H1 (cell line): ENCODE results near the gene CA14. TPM values are rescaled to one million over a fixed set of nuclear protein-coding genes. Genes with fewer than 3 reads are reported as not detected.

Experiments used
- CTCF ChIA-PET: fragments of 300-600 bp; sonication (Branson Sonifier 250); formaldehyde crosslinking; loops from one replicate; lab custom pipeline; 2021; ENCODE audit not compliant: partially characterized antibody; lab: Charles Lee
- POLR2A ChIA-PET: fragments of 300-600 bp; sonication (Branson Sonifier 250); formaldehyde crosslinking; loops from one replicate; lab custom pipeline; 2021; ENCODE audit warnings: inconsistent platforms; ENCODE audit not compliant: partially characterized antibody; lab: Charles Lee
- DNase-seq, 2 experiments: peaks; one replicate each; pipeline versions ENCODE4 v3.0.0 to v3.0.0-alpha.2; 2010 to 2022; ENCODE audit warnings: low spot score in 2 of 2, low read depth in 1 of 2, mixed read lengths in 1 of 2
- FAIRE-seq: peaks from 2 replicates; lab custom pipeline; 2011; peaks lifted over from hg19 to GRCh38; lab: Jason Lieb, UNC
- H2AFZ ChIP-seq: 2 replicates; pipeline ENCODE4 v1.8.1; 2012; ENCODE audit warnings: low read length, inconsistent platforms
- H2AK5ac ChIP-seq: 2 replicates; pipeline ENCODE4 v1.6.1; 2013; ENCODE audit warnings: low read depth, low read length
- H2BK120ac ChIP-seq: replicated peaks from 2 replicates; pipeline ENCODE3; 2013; ENCODE audit warnings: low read depth, low read length, inconsistent platforms
- H2BK12ac ChIP-seq: 2 replicates; pipeline ENCODE4 v1.6.1; 2013; ENCODE audit warnings: low read depth, low read length
- H2BK15ac ChIP-seq: 2 replicates; pipeline ENCODE4 v1.6.1; 2013; ENCODE audit warnings: low read length
- H2BK20ac ChIP-seq: 2 replicates; pipeline ENCODE4 v1.6.1; 2013; ENCODE audit warnings: low read length
- H2BK5ac ChIP-seq: 2 replicates; pipeline ENCODE4 v1.6.1; 2013; ENCODE audit warnings: low read depth, low read length
- H3K14ac ChIP-seq: 2 replicates; pipeline ENCODE4 v1.6.1; 2013; ENCODE audit warnings: inconsistent platforms; ENCODE audit not compliant: insufficient read length
- H3K18ac ChIP-seq: 2 replicates; pipeline ENCODE4 v1.6.1; 2013; ENCODE audit warnings: low read length; ENCODE audit errors: extremely low read depth
- H3K23ac ChIP-seq: 2 replicates; pipeline ENCODE4 v1.6.1; 2013; ENCODE audit warnings: inconsistent platforms; ENCODE audit not compliant: insufficient read length
- H3K23me2 ChIP-seq: 2 replicates; pipeline ENCODE4 v1.6.1; 2013; ENCODE audit warnings: low read depth, low read length
- H3K27ac ChIP-seq: 2 replicates; pipeline ENCODE4 v1.6.1; 2011; ENCODE audit warnings: low read depth, low read length, inconsistent platforms
- H3K27me3 ChIP-seq, 4 experiments: replicated peaks in 1 of 4; 1 replicate in 1 of 4; 2 replicates in 3 of 4; pipeline versions ENCODE4 v1.6.1 to v1.8.1; 2011 to 2013; ENCODE audit warnings: low read length in 3 of 4, mild to moderate bottlenecking in 3 of 4, inconsistent platforms in 2 of 4, mixed read lengths in 2 of 4, moderate library complexity in 1 of 4; ENCODE audit not compliant: control insufficient read depth in 3 of 4, insufficient read depth in 3 of 4; ENCODE audit errors: extremely low read depth in 1 of 4
- H3K36me3 ChIP-seq, 4 experiments: 2 replicates each; pipeline versions ENCODE4 v1.6.1 to v1.8.1; 2011 to 2013; ENCODE audit warnings: mild to moderate bottlenecking in 4 of 4, low read length in 3 of 4, moderate library complexity in 2 of 4, control low read depth in 1 of 4, inconsistent platforms in 1 of 4; ENCODE audit not compliant: insufficient read depth in 4 of 4, control insufficient read depth in 2 of 4
- H3K4ac ChIP-seq: replicated peaks from 2 replicates; pipeline ENCODE3; 2013; ENCODE audit warnings: low read length, low read depth, mixed read lengths, inconsistent platforms; ENCODE audit not compliant: insufficient read length
- H3K4me1 ChIP-seq, 4 experiments: replicated peaks in 1 of 4; 1 replicate in 1 of 4; 2 replicates in 3 of 4; pipeline versions ENCODE4 v1.6.1 to v1.8.1; 2011 to 2013; ENCODE audit warnings: low read length in 3 of 4, inconsistent platforms in 2 of 4, mixed read lengths in 1 of 4; ENCODE audit not compliant: insufficient read depth in 4 of 4, control insufficient read depth in 3 of 4
- H3K4me2 ChIP-seq, 2 experiments: 2 replicates each; pipeline versions ENCODE4 v1.6.1 to v1.8.1; 2011 to 2013; ENCODE audit warnings: low read depth in 2 of 2, low read length in 2 of 2, control low read depth in 1 of 2, inconsistent platforms in 1 of 2, mild to moderate bottlenecking in 1 of 2; ENCODE audit not compliant: insufficient read depth in 1 of 2
- H3K4me3 ChIP-seq, 4 experiments: fragments of 200-600, 300-600 bp in 1 of 4; sonication (generic), shearing (Covaris generic), sonication (Bioruptor Twin) in 1 of 4; 2 replicates each; pipeline versions ENCODE4 v1.5.1 to v1.8.1; 2011 to 2016; ENCODE audit warnings: low read length in 4 of 4, low read depth in 3 of 4, control low read depth in 2 of 4, inconsistent platforms in 2 of 4, mild to moderate bottlenecking in 2 of 4, mixed read lengths in 1 of 4, moderate library complexity in 1 of 4; ENCODE audit not compliant: insufficient read depth in 2 of 4; ENCODE audit errors: extremely low read depth in 1 of 4
- H3K56ac ChIP-seq: replicated peaks from 2 replicates; pipeline ENCODE3; 2013; ENCODE audit warnings: low read depth, mild to moderate bottlenecking, mixed read lengths, low read length, inconsistent platforms; ENCODE audit not compliant: insufficient read length
- H3K79me1 ChIP-seq: 2 replicates; pipeline ENCODE4 v1.6.1; 2013; ENCODE audit warnings: low read depth, low read length, control low read depth
- H3K79me2 ChIP-seq, 2 experiments: 2 replicates each; pipeline versions ENCODE4 v1.6.1 to v1.8.1; 2012 to 2013; ENCODE audit warnings: low read length in 2 of 2, mild to moderate bottlenecking in 2 of 2, inconsistent platforms in 1 of 2; ENCODE audit not compliant: insufficient read depth in 2 of 2, control insufficient read depth in 1 of 2
- H3K9ac ChIP-seq, 4 experiments: replicated peaks in 1 of 4; 1 replicate in 1 of 4; 2 replicates in 3 of 4; pipeline versions ENCODE4 v1.6.1 to v1.8.1; 2011 to 2013; ENCODE audit warnings: low read depth in 3 of 4, low read length in 3 of 4, control low read depth in 2 of 4, mild to moderate bottlenecking in 2 of 4, moderate library complexity in 2 of 4, inconsistent platforms in 1 of 4; ENCODE audit errors: extremely low read depth in 1 of 4
- H3K9me3 ChIP-seq, 2 experiments: 2 replicates each; pipeline versions ENCODE4 v1.6.1 to v1.8.1; 2012 to 2013; ENCODE audit warnings: mild to moderate bottlenecking in 2 of 2, moderate library complexity in 2 of 2, control low read depth in 1 of 2, inconsistent platforms in 1 of 2, low read depth in 1 of 2, low read length in 1 of 2, mixed read lengths in 1 of 2; ENCODE audit not compliant: insufficient read depth in 2 of 2
- H4K20me1 ChIP-seq, 2 experiments: replicated peaks in 1 of 2; 2 replicates each; pipeline versions ENCODE3 to v1.8.1; 2011 to 2013; ENCODE audit warnings: inconsistent platforms in 2 of 2, low read length in 2 of 2, mild to moderate bottlenecking in 1 of 2; ENCODE audit not compliant: insufficient read depth in 2 of 2, control insufficient read depth in 1 of 2
- H4K5ac ChIP-seq: 2 replicates; pipeline ENCODE4 v1.6.1; 2013; ENCODE audit warnings: low read length, low read depth, mixed read lengths, inconsistent platforms; ENCODE audit not compliant: insufficient read length
- H4K8ac ChIP-seq: 2 replicates; pipeline ENCODE4 v1.8.0; 2013; ENCODE audit warnings: mild to moderate bottlenecking, moderate library complexity, low read length, inconsistent platforms; ENCODE audit not compliant: insufficient read depth; ENCODE audit errors: extremely low read depth
- H4K91ac ChIP-seq: replicated peaks from 2 replicates; pipeline ENCODE3; 2013; ENCODE audit warnings: low read length, mixed read lengths, inconsistent platforms; ENCODE audit not compliant: insufficient read length
- ASH2L ChIP-seq: fragments of 200-600, 300-600 bp; sonication (generic); IDR thresholded peaks from one replicate; pipeline ENCODE4 v1.7.1; 2017; ENCODE audit warnings: low read length
- ATF3 ChIP-seq: IDR thresholded peaks from 2 replicates; pipeline ENCODE4 v1.6.1; 2011; ENCODE audit warnings: low read depth, mild to moderate bottlenecking, low read length; ENCODE audit not compliant: insufficient read depth
- BACH1 ChIP-seq: IDR thresholded peaks from 2 replicates; pipeline ENCODE4 v1.6.1; 2012; ENCODE audit warnings: low read length, improper control_type of control experiment
- BCL11A ChIP-seq, 2 experiments: IDR thresholded peaks; one replicate each; pipeline ENCODE4 v1.6.1; 2011; ENCODE audit warnings: low read depth in 2 of 2, low read length in 2 of 2, mild to moderate bottlenecking in 2 of 2
- BRCA1 ChIP-seq: IDR thresholded peaks from 2 replicates; pipeline ENCODE4 v1.6.1; 2012; ENCODE audit warnings: low read depth, low read length, improper control_type of control experiment
- CHD2 ChIP-seq: IDR thresholded peaks from 2 replicates; pipeline ENCODE4 v1.6.1; 2012; ENCODE audit warnings: low read length, improper control_type of control experiment
- HDAC2 ChIP-seq, 2 experiments: fragments of 300-600 bp in 1 of 2; sonication (generic) in 1 of 2; IDR thresholded peaks; 2 replicates each; pipeline ENCODE4 v1.6.1; 2011 to 2012; ENCODE audit warnings: low read depth in 2 of 2, low read length in 2 of 2, mild to moderate bottlenecking in 2 of 2, moderate library complexity in 2 of 2, borderline replicate concordance in 1 of 2, inconsistent platforms in 1 of 2
- POLR2AphosphoS5 ChIP-seq: IDR thresholded peaks from 2 replicates; pipeline ENCODE4 v1.6.1; 2011; ENCODE audit warnings: low read depth, low read length
- RFX5 ChIP-seq: IDR thresholded peaks from 2 replicates; pipeline ENCODE4 v1.6.1; 2011; ENCODE audit warnings: low read depth, low read length, improper control_type of control experiment, borderline replicate concordance
- RNF2 ChIP-seq: fragments of 200-900, 300-1000 bp; sonication (generic); IDR thresholded peaks from 2 replicates; pipeline ENCODE4 v1.7.1; 2016; ENCODE audit warnings: borderline replicate concordance, low read depth, mild to moderate bottlenecking, antibody characterized with exemption, low read length; ENCODE audit not compliant: poor library complexity, severe bottlenecking; ENCODE audit errors: missing control alignments
- SRF ChIP-seq: IDR thresholded peaks from 2 replicates; pipeline ENCODE4 v1.6.1; 2011; ENCODE audit warnings: mild to moderate bottlenecking, low read depth, low read length, moderate library complexity
- USF2 ChIP-seq: IDR thresholded peaks from 2 replicates; pipeline ENCODE4 v1.6.1; 2011; ENCODE audit warnings: low read length, improper control_type of control experiment
- WGBS, 2 experiments: shearing (Covaris generic) in 1 of 2; methylation state at CpG; one replicate each; pipeline versions ENCODE4 v1.1.6 to v1.1.7; 2013 to 2015; ENCODE audit warnings: low lambda C conversion rate in 2 of 2, mixed read lengths in 2 of 2, inconsistent platforms in 1 of 2, low coverage in 1 of 2, missing lambda C conversion rate in 1 of 2; ENCODE audit not compliant: insufficient replicate concordance in 2 of 2, insufficient coverage in 1 of 2, insufficient read length in 1 of 2; ENCODE audit errors: extremely low coverage in 1 of 2, missing lambda C conversion rate in 1 of 2; 5-methylcytosine and 5-hydroxymethylcytosine counted together
- polyA plus RNA-seq, 7 experiments: library from polyadenylated mRNA; depleted of rRNA in 3 of 7; stranded (reverse) in 5 of 7; unstranded in 2 of 7; fragments of >200 nt in 5 of 7; fragments of 200-250 nt in 2 of 7; gene quantifications; 1 replicate in 5 of 7; 2 replicates in 1 of 7; 4 replicates in 1 of 7; pipeline versions ENCODE4 v1.2.1 to v1.2.3, GENCODE V29; 2011 to 2013; ENCODE audit warnings: missing spikeins in 2 of 7, mixed read lengths in 2 of 7
- total RNA-seq: library from RNA; stranded (reverse); fragmentation: NEBNext Ultra II Directional; extraction: Animal tissue kit (Norgen Biotek cat#: 25700); gene quantifications from 2 replicates; pipeline ENCODE4 v1.2.1, GENCODE V29; 2021

The CA14 gene
- total and polyA plus RNA-seq, 2 of the 8 experiments (the other 6 are each of a cell fraction or from before 2014, with no cell fraction given) = 52.3 to 105 TPM

- no peak overlapping the region for H3K4me2 ChIP-seq
- H4K91ac ChIP-seq = no peak overlapping the region
- H2BK20ac ChIP-seq = no peak overlapping the region
- no peak overlapping the region for H2BK12ac ChIP-seq
- H3K36me3 ChIP-seq = peaks cover 15 to 68% (median 32%) of the 10 kb centered on the region in 4 experiments; a peak in 7 of 8 replicates
- DNase-seq (no peak), FAIRE-seq (no peak)
- peaks cover 5 to 14% (median 6%) of the 10 kb centered on the region in 4 experiments; a peak in 5 of 7 replicates for H3K4me1 ChIP-seq
- H4K5ac ChIP-seq = no peak overlapping the region
- no peaks in the 10 kb centered on the region for H3K79me1 ChIP-seq
- no peak overlapping the region for H3K4ac ChIP-seq
- no peak overlapping the region for H3K27ac ChIP-seq
- H4K20me1 ChIP-seq = peaks cover 0 to 2% of the 10 kb centered on the region in 2 experiments
- ChIA-PET CTCF (no interaction called here), POLR2A (interaction anchor here (1.5 to 4.5 kb wide), 6 partner anchors 8 to 40 kb away, joined by 5 to 25 read pairs (median 8); no protein-coding TSS in a partner anchor)
- no peaks in the 10 kb centered on the region for H3K23me2 ChIP-seq
- H2BK15ac ChIP-seq = no peak overlapping the region
- no peaks in the 10 kb centered on the region for H3K9me3 ChIP-seq
- H3K9ac ChIP-seq = no peak overlapping the region
- no peak overlapping the region for H4K8ac ChIP-seq
- no peak overlapping the region for H2BK120ac ChIP-seq
- no peak overlapping the region for H3K4me3 ChIP-seq
- H2BK5ac ChIP-seq = no peak overlapping the region
- no peak overlapping the region for H3K23ac ChIP-seq
- no peak overlapping the region for H3K14ac ChIP-seq
- H3K56ac ChIP-seq = no peak overlapping the region
- whole genome bisulfite sequencing, 2 experiments = 87% methylated on average over 3 of the region's 3 CpGs; no CpG with 5 or more reads in 1 of the 2 experiments
- no peaks in the 10 kb centered on the region for H3K27me3 ChIP-seq
- H3K18ac ChIP-seq = no peak overlapping the region
- H2AFZ ChIP-seq = no peak overlapping the region
- H3K79me2 ChIP-seq = peaks cover 0 to 37% of the 10 kb centered on the region in 2 experiments; a peak in 2 of 4 replicates
- H2AK5ac ChIP-seq = no peak overlapping the region
- no peak for TF ChIP-seq USF2
- no peak for TF ChIP-seq BACH1
- TF ChIP-seq SRF = no peak
- TF ChIP-seq BCL11A (IDR thresholded peaks at IDR 0.05; ENCODE audit: low read depth in 2 of 2, low read length in 2 of 2) = no peak
- TF ChIP-seq ATF3 = no peak
- TF ChIP-seq RNF2 = no peak
- TF ChIP-seq CHD2 = no peak
- no peak for TF ChIP-seq BRCA1
- no peak for TF ChIP-seq RFX5
- TF ChIP-seq ASH2L = no peak
- no peak for TF ChIP-seq POLR2AphosphoS5
- no peak for TF ChIP-seq HDAC2 (IDR thresholded peaks at IDR 0.05; ENCODE audit: borderline replicate concordance in 1 of 2, low read depth in 2 of 2, low read length in 2 of 2)
Observed at GRCh38 chr1:150299716-150300115, 42.1 kb downstream of the CA14 start.
